Chondrocyte (in vitro differentiated cells): ENCODE results near the gene RXRA. TPM values are rescaled to one million over a fixed set of nuclear protein-coding genes. Genes with fewer than 3 reads are reported as not detected.

ENCODE experiments used
- DNase-seq: peaks from one replicate; pipeline ENCODE4 v3.0.0; 2021; ENCODE audit warnings: mixed read lengths, low spot score
- H3K27ac Mint-ChIP-seq: one replicate; pipeline ENCODE4 v1.8.0; 2021; ENCODE audit warnings: mild to moderate bottlenecking, moderate library complexity, mixed read lengths; ENCODE audit not compliant: unreplicated experiment
- H3K27me3 Mint-ChIP-seq: 2 replicates; pipeline ENCODE4 v1.8.0; 2021; ENCODE audit warnings: low read depth, mixed read lengths
- H3K36me3 Mint-ChIP-seq: 2 replicates; pipeline ENCODE4 v1.8.0; 2021; ENCODE audit warnings: low read depth, mixed read lengths
- H3K4me1 Mint-ChIP-seq: 2 replicates; pipeline ENCODE4 v1.8.0; 2021; ENCODE audit warnings: low read depth, mild to moderate bottlenecking, mixed read lengths
- H3K4me3 Mint-ChIP-seq: one replicate; pipeline ENCODE4 v1.8.0; 2021; ENCODE audit warnings: mild to moderate bottlenecking, moderate library complexity, mixed read lengths; ENCODE audit not compliant: unreplicated experiment
- H3K9me3 Mint-ChIP-seq: 2 replicates; pipeline ENCODE4 v1.8.0; 2021; ENCODE audit warnings: low read depth, mixed read lengths
- total RNA-seq: library from RNA; stranded (reverse); gene quantifications from 3 replicates; pipeline ENCODE4 v1.2.1, GENCODE V29; 2021
- TF ChIP-seq, protein P1 (sequence below): fragments of 200-600 bp; sonication (generic); IDR thresholded peaks from 2 replicates; pipeline ENCODE4 v1.5.0; 2021; ENCODE audit warnings: antibody characterized with exemption, mild to moderate bottlenecking, moderate library complexity

The RXRA gene
- total RNA-seq, 1 donor from 2014 or later, result 27.3 TPM

DNA sequence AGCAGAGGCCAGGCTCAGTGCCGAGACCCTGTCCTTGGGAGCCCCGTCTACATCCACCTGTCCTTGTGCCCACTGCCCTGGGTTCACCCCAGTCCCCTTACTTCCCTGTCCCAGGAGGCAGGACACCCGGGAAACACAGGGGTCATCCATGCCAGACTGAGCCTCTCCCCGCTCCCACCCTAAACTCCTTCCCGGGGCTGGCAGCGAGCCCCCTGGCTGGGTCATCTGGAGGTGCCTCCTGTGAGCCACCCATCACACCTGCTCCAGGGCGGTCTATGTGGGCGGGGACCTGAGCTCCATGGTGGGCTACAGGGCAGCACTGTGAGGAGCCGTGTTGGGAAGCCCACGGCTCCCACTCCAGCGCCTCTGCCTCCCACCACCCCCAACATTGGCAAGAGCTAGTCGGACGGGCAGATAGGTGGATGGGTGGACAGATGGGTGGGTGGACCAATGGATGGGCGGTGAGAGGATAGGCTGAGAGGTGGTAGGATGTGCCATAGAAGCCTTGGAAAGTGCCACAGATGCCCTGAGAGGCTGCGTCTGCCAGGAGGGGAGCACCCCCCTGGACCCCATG lies 42.5 kb upstream of the RXRA start:
- TF ChIP-seq, protein P1, sequence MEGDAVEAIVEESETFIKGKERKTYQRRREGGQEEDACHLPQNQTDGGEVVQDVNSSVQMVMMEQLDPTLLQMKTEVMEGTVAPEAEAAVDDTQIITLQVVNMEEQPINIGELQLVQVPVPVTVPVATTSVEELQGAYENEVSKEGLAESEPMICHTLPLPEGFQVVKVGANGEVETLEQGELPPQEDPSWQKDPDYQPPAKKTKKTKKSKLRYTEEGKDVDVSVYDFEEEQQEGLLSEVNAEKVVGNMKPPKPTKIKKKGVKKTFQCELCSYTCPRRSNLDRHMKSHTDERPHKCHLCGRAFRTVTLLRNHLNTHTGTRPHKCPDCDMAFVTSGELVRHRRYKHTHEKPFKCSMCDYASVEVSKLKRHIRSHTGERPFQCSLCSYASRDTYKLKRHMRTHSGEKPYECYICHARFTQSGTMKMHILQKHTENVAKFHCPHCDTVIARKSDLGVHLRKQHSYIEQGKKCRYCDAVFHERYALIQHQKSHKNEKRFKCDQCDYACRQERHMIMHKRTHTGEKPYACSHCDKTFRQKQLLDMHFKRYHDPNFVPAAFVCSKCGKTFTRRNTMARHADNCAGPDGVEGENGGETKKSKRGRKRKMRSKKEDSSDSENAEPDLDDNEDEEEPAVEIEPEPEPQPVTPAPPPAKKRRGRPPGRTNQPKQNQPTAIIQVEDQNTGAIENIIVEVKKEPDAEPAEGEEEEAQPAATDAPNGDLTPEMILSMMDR, result no peak
- H3K27ac Mint-ChIP-seq, result no peak overlapping the region
- H3K4me1 Mint-ChIP-seq, result no peaks in the 10 kb centered on the region
- H3K27me3 Mint-ChIP-seq, result peaks cover 11% of the 10 kb centered on the region
- no peaks in the 10 kb centered on the region for H3K9me3 Mint-ChIP-seq
- H3K36me3 Mint-ChIP-seq, result no peaks in the 10 kb centered on the region
- no peak for DNase-seq
- no peak overlapping the region for H3K4me3 Mint-ChIP-seq

DNA sequence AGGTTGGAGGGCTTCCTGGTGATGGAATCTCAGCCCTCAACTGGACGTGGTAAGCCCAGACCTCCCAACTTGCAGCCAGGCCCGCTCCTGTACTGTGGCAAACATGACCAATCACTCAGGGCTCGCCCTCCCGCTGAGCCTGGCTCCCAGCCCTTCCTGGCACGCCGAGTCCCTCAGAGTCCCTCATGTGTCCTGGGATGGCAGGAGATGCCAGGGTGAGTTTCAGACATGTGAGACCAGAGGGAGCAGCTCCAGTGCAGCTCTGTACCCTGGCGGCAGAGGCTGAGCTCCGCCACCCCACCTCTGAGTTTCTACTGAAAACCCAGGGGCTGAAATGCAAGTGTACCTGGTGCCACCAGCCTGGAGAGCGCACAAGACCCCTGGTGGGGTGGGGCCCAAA lies 42.0 kb upstream of the RXRA start:
- Mint-ChIP-seq H3K27ac (no peak overlapping the region), H3K4me1 (no peaks in the 10 kb centered on the region), H3K36me3 (no peaks in the 10 kb centered on the region), H3K4me3 (no peak overlapping the region), H3K27me3 (peaks cover 11% of the 10 kb centered on the region), H3K9me3 (no peaks in the 10 kb centered on the region)
- no peak for DNase-seq
- TF ChIP-seq, protein P1, result no peak

DNA sequence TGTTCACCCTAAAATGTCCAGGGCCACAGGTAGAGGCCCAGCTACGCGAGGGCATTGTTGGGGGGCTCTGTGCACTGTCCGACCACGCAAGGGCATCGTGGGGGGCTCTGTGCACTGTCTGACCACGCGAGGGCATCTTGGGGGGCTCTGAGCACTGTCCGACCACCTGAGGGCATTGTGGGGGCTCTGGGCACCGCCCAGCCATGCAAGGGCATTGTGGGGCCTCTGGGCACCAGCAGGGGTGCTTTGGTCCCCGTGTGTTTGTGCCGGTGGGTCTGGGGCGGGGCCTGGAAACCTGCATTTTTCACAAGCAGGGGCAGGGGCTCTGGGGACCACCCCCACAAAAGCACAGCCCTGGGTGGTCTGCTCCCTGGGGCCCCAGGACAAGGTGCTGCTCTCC lies 41.5 kb upstream of the RXRA start:
- Mint-ChIP-seq H3K4me1 (no peaks in the 10 kb centered on the region), H3K27ac (no peak overlapping the region), H3K27me3 (peaks cover 11% of the 10 kb centered on the region), H3K4me3 (no peak overlapping the region), H3K36me3 (no peaks in the 10 kb centered on the region), H3K9me3 (no peaks in the 10 kb centered on the region)
- DNase-seq, result no peak
- TF ChIP-seq, protein P1, result no peak

DNA sequence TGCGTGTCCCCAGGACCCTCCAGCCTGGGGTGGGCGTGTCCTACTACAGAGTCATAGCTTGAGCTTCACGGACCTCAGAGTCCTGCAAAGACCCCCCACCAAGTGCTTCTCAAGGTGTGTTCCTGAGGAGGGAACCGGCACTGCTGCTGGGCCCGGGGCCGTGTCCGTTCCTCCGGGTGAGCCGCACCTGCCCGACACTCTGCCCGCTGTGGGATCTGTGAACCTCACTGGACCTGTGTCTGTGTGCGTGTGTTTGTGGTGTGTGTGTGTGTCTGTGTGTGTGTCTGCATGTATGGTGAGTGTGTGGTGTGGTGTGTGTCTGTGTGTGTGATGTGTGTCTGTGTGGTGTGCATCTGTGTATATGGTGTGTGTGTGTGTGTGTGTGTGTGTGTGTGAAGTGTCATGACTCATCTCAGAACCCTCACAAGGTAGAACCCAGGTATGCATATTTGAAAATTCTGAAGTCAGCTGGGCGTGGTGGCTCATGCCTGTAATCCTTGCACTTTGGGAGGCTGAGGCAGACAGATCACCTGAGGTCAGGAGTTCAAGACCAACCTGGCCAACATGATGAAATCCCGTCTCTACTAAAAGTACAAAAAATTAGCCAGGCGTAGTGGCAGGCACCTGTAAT lies 40.9 kb upstream of the RXRA start:
- Mint-ChIP-seq H3K27ac (no peak overlapping the region), H3K4me1 (no peaks in the 10 kb centered on the region), H3K36me3 (no peaks in the 10 kb centered on the region)

DNA sequence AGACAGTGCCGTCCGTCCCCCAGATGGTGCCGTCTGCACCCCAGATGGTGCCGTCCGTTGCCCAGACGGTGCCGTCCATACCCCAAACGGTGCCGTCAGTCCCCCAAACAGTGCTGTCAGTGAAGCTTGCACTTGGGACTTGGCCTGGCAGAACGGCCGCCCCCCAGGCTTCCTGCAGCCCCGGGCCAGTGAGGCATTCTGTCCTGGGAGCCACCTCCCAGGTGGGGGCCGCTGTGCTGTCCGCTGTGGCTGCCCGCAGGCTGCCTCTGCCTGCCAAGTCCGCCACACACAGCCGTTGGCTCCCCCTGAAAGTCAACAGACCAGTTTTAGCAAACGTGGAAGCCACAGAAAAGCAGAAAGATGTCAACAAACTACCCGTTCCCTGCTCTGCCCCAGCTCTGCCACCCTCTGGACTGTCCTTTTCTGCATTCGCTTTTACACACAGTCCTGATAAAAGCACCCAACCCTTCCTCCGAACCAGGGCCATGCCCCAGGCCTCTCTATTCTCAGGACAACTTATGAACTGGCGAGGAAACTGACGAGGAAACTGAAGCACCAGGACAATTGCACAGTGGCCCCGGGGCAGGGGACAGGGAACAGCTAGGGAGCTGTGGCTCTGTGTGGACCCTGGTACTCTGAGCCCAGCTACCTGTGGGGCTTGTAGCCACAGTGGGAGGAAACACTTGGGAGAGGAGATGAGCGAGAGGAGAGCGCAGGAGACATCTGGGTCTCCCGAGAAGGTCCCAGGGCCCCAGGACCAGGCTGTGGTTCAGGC lies 39.6 kb upstream of the RXRA start:
- Mint-ChIP-seq H3K9me3 (no peaks in the 10 kb centered on the region), H3K36me3 (no peaks in the 10 kb centered on the region), H3K4me1 (no peaks in the 10 kb centered on the region), H3K27ac (no peak overlapping the region), H3K27me3 (peaks cover 2% of the 10 kb centered on the region), H3K4me3 (no peak overlapping the region)
- no peak for DNase-seq
- TF ChIP-seq, protein P1, result peak; percentile 31

More for the DNA sequence above, 40.9 kb upstream of the RXRA start:
- DNase-seq, result no peak
- Mint-ChIP-seq H3K27me3 (peaks cover 11% of the 10 kb centered on the region), H3K9me3 (no peaks in the 10 kb centered on the region), H3K4me3 (no peak overlapping the region)
- TF ChIP-seq, protein P1, result no peak
